Vagina (tissue), 2 donors: ENCODE data around the gene GNL1.
"Not testable (repeated sequence)": the region's sequence is repeated elsewhere in the genome, so short reads cannot be mapped to it uniquely, and the experiment has no call there.

Source experiments
- CTCF ChIP-seq, 3 experiments: fragments of 450-650 bp in 2 of 3; fragments of 200-600 bp in 1 of 3; sonication (generic) in 1 of 3; IDR thresholded peaks; one replicate each; pipeline ENCODE4 v1.5.1; 2017 to 2019; ENCODE audit warnings: antibody characterized with exemption in 3 of 3, mild to moderate bottlenecking in 2 of 3, moderate library complexity in 2 of 3
- POLR2AphosphoS5 ChIP-seq, 2 donors: sonication (generic); formaldehyde crosslinking; IDR thresholded peaks; one replicate each; pipeline ENCODE4 v1.9.0; 2017; ENCODE audit warnings: antibody characterized with exemption in 2 of 2, mild to moderate bottlenecking in 2 of 2, low read depth in 1 of 2; ENCODE audit not compliant: insufficient read depth in 1 of 2

- TF ChIP-seq CTCF (IDR thresholded peaks at IDR 0.05); POLR2AphosphoS5 (IDR thresholded peaks at IDR 0.05; ENCODE audit: insufficient read depth in 1 of 2, low read depth in 1 of 2): not testable (repeated sequence)
Observed at GRCh38 chr6:30518505-30519145, 37.7 kb downstream of the GNL1 start.
